Colonic mucosa (tissue), 4 donors: Measurements from ENCODE around the gene ASTL. TPM values are rescaled to one million over a fixed set of nuclear protein-coding genes. Genes with fewer than 3 reads are reported as not detected.

Experiments used
- DNase-seq: peaks from one replicate; pipeline ENCODE4 v3.0.0-alpha.2; 2020
- H3K27ac ChIP-seq: fragments of 200-600 bp; one replicate; pipeline ENCODE4 v1.8.0; 2021
- H3K27me3 ChIP-seq: fragments of 200-600 bp; one replicate; pipeline ENCODE4 v1.8.0; 2021
- H3K36me3 ChIP-seq: fragments of 200-600 bp; one replicate; pipeline ENCODE4 v1.8.0; 2021
- H3K4me1 ChIP-seq: fragments of 200-600 bp; one replicate; pipeline ENCODE4 v1.8.0; 2021; ENCODE audit warnings: mild to moderate bottlenecking
- H3K4me3 ChIP-seq: fragments of 200-600 bp; one replicate; pipeline ENCODE4 v1.8.0; 2021
- H3K9ac ChIP-seq, 2 donors: one replicate each; pipeline ENCODE4 v1.7.0; 2013; ENCODE audit warnings: control low read depth in 2 of 2, low read depth in 2 of 2, low read length in 2 of 2
- H3K9me3 ChIP-seq: fragments of 200-600 bp; one replicate; pipeline ENCODE4 v1.8.0; 2021
- intact Hi-C: fragments of 100-400 bp; cut with DNase I; formaldehyde crosslinking; loops from one replicate; pipeline ENCODE4 v1.14.1; 2022
- total RNA-seq, 2 donors: library from RNA; stranded (reverse); fragmentation: NEBNext Ultra II Directional in 1 of 2; extraction: Animal tissue kit (Norgen Biotek cat#: 25700) in 1 of 2; gene quantifications; one replicate each; pipeline ENCODE4 v1.2.1, GENCODE V29; 2021
- TF ChIP-seq, protein P1 (sequence below): fragments of 200-600 bp; IDR thresholded peaks from one replicate; pipeline ENCODE4 v1.8.0; 2022; ENCODE audit warnings: antibody characterized with exemption, mild to moderate bottlenecking
- donor health status: healthy.
- donor health status: DM: no; HTN: no; CAD: no.
- donor health status: DM: no; HTN: no; CAD: no.

Gene ASTL
- total RNA-seq, 2 donors from 2014 or later = 0.82 TPM; not detected in 1

GRCh38 chr2:96154506-96155380, 16.4 kb upstream of the ASTL start:
- Histone ChIP-seq H3K4me3 (no peak overlapping the region), H3K4me1 (no peaks in the 10 kb centered on the region), H3K9ac (no peak overlapping the region), H3K27me3 (no peaks in the 10 kb centered on the region), H3K27ac (no peak overlapping the region), H3K36me3 (no peaks in the 10 kb centered on the region), H3K9me3 (no peaks in the 10 kb centered on the region)
- TF ChIP-seq, protein P1, sequence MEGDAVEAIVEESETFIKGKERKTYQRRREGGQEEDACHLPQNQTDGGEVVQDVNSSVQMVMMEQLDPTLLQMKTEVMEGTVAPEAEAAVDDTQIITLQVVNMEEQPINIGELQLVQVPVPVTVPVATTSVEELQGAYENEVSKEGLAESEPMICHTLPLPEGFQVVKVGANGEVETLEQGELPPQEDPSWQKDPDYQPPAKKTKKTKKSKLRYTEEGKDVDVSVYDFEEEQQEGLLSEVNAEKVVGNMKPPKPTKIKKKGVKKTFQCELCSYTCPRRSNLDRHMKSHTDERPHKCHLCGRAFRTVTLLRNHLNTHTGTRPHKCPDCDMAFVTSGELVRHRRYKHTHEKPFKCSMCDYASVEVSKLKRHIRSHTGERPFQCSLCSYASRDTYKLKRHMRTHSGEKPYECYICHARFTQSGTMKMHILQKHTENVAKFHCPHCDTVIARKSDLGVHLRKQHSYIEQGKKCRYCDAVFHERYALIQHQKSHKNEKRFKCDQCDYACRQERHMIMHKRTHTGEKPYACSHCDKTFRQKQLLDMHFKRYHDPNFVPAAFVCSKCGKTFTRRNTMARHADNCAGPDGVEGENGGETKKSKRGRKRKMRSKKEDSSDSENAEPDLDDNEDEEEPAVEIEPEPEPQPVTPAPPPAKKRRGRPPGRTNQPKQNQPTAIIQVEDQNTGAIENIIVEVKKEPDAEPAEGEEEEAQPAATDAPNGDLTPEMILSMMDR = no peak
- intact Hi-C loops = no loop called here
- DNase-seq = no peak

DNA sequence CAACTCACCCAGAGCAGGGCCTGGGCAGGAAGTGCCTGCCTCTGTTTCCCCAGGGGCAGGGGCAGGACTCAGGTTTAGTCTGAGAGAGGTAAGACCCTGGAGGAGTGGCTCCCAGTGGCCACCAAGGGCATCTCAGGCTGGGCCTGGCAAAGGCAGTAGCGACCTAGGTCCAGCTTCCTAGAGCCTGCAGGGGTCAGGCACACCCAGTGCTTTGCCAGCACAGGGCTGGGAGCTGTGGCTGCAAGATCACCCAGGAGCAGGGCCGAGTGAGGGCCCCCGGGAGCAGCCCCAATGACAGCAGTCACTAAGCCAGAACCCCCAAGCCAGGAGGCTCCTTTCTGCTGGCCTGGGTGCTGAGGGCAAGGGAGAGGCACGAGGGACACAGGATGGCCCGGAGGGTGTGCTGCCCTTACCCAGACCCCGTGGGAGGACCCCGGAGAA, 15.7 kb upstream of the ASTL start:
- intact Hi-C loops = no loop called here
- DNase-seq = no peak
- TF ChIP-seq, protein P1 = no peak
- Histone ChIP-seq H3K27ac (no peak overlapping the region), H3K27me3 (no peaks in the 10 kb centered on the region), H3K4me3 (no peak overlapping the region), H3K9ac (no peak overlapping the region), H3K36me3 (no peaks in the 10 kb centered on the region), H3K4me1 (no peaks in the 10 kb centered on the region), H3K9me3 (no peaks in the 10 kb centered on the region)

GRCh38 chr2:96153291-96153713, 15.0 kb upstream of the ASTL start:
- H3K9me3 ChIP-seq = no peaks in the 10 kb centered on the region
- DNase-seq = no peak
- intact Hi-C loops = no loop called here

DNA sequence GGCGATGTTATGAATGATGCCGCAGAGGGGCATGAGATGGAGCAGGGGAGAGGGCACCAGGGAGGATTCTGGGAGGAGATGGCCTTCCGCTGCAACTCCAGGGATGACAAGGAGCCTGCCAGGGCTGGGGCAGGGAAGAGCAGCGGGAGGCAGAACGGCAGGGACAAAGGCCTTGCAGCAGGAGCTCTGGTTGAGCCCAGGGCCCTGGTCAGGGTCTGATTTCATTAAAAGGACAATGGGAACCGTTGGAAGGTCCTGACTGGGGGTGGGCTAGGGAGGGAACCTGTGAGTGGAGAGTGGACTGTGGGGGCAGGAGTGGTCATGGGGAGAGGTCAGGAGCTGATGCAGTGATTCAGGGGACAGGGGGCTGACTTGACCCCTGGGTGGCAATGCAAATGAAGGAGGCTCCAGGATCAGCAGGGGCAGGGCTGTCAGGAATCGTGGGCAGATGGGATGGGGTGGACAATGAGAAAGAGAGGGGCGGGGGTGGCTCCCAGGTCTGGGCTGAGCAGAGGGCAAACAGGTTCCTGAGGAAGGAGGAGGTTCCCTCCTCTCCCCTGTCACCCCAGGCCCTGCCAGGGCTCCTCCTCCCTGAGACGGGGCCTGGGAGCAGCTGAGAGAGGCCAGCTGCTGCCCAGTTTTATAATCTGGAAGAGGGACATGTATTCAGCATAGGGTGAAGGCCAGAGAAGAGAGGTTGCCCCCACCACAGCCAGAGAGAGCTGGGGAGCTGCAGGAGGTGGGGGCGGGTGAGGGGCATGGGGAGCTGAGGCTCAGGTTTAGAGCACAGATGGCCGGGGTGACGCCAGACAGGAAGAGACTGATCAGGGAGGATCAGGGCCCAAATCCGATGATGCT, 14.2 kb upstream of the ASTL start:
- TF ChIP-seq, protein P1 = no peak

More at GRCh38 chr2:96153291-96153713, 15.0 kb upstream of the ASTL start:
- H3K27me3 ChIP-seq = no peaks in the 10 kb centered on the region
- no peak overlapping the region for H3K9ac ChIP-seq
- no peak overlapping the region for H3K4me3 ChIP-seq
- H3K27ac ChIP-seq = no peak overlapping the region
- TF ChIP-seq, protein P1 = no peak
- H3K4me1 ChIP-seq = no peaks in the 10 kb centered on the region
- no peaks in the 10 kb centered on the region for H3K36me3 ChIP-seq

GRCh38 chr2:96151595-96152303, 13.4 kb upstream of the ASTL start:
- Histone ChIP-seq H3K9ac (no peak overlapping the region), H3K36me3 (no peaks in the 10 kb centered on the region), H3K27ac (no peak overlapping the region), H3K9me3 (no peaks in the 10 kb centered on the region), H3K27me3 (no peaks in the 10 kb centered on the region), H3K4me3 (no peak overlapping the region), H3K4me1 (no peaks in the 10 kb centered on the region)
- TF ChIP-seq, protein P1 = no peak
- intact Hi-C loops = no loop called here
- no peak for DNase-seq

More for the DNA sequence above, 14.2 kb upstream of the ASTL start:
- no peaks in the 10 kb centered on the region for H3K9me3 ChIP-seq
- H3K4me3 ChIP-seq = no peak overlapping the region
- no peaks in the 10 kb centered on the region for H3K27me3 ChIP-seq
- H3K9ac ChIP-seq = no peak overlapping the region
- H3K27ac ChIP-seq = no peak overlapping the region
- H3K36me3 ChIP-seq = no peaks in the 10 kb centered on the region
- DNase-seq = no peak
- H3K4me1 ChIP-seq = no peaks in the 10 kb centered on the region
- intact Hi-C loops = no loop called here
